ENCODE measurements around the gene EEF1G. TPM values are rescaled to one million over a fixed set of nuclear protein-coding genes. Genes with fewer than 3 reads are reported as not detected.

EEF1G gene
- total and polyA plus RNA-seq, 2 of the 13 experiments (the other 11 are each of a cell fraction or from before 2014, with no cell fraction given) = 1,787 to 2,144 TPM

GRCh38 chr11:62593434-62594044, 19.8 kb upstream of the EEF1G start:
- Histone ChIP-seq H3K27me3 (ENCODE audit: control insufficient read depth in 1 of 2, insufficient read depth in 2 of 2, low read length in 2 of 2) (no peaks in the 10 kb centered on the region; a peak in 1 of 5 replicates), H3K27ac (ENCODE audit: extremely low read length, insufficient read depth, low read length) (no peak overlapping the region), H4K20me1 (ENCODE audit: insufficient read depth, low read length) (no peaks in the 10 kb centered on the region), H2AFZ (ENCODE audit: low read length) (no peak overlapping the region), H3K4me2 (ENCODE audit: low read depth, low read length) (no peak overlapping the region), H3K4me3 (replicated peaks in 1 of 3; ENCODE audit: insufficient read depth in 1 of 3, low read depth in 2 of 3, low read length in 3 of 3) (no peak overlapping the region), H3K79me2 (ENCODE audit: insufficient read depth, low read length) (peaks cover 23% of the 10 kb centered on the region), H3K9ac (ENCODE audit: insufficient read depth, low read depth, low read length) (no peak overlapping the region), H3K9me3 (ENCODE audit: low read length) (no peaks in the 10 kb centered on the region), H3K4me1 (ENCODE audit: insufficient read depth, low read length) (peaks cover 37% of the 10 kb centered on the region), H3K36me3 (replicated peaks in 1 of 2; ENCODE audit: control insufficient read depth in 1 of 2, insufficient read depth in 2 of 2, low read length in 2 of 2) (peaks cover 29 to 39% of the 10 kb centered on the region in 2 experiments)
- peak; percentile 17; the same call in 1 of the 3 replicates for ATAC-seq
- DNase-seq (ENCODE audit: low spot score) = peak; percentile 59
- ChIA-PET CTCF (ENCODE audit: low intra/inter-chr PET ratio, low total read pairs) (interaction anchor here (3.1 kb wide), 1 partner anchor 18 kb away, joined by 14 read pairs; the partner anchor contains the start of genes EML3 and ROM1), POLR2A (interaction anchor here (1.0 to 4.4 kb wide), 12 partner anchors 8 to 247 kb away, joined by 3 to 160 read pairs (median 38); partner anchors contain the start of genes C11orf98, CSKMT, EEF1G and GANAB)
- WGBS (ENCODE audit: low lambda C conversion rate) = 40% methylated on average over 6 of the region's 13 CpGs
- in situ Hi-C loops (cut with HindIII; ENCODE audit: extremely low pct_ligation_motif_present, low pct_unique_long_range_greater_than_20kb) (no loop called here), intact Hi-C loops (cut with micrococcal nuclease; ENCODE audit: unreplicated experiment) (loop anchor here (5.0 kb wide), 1 partner anchor 59 kb away; the partner anchor contains the start of gene INTS5)
- no TSS peak for BruUV-seq (replicated peaks)
- FAIRE-seq = no peak
- TF ChIP-seq, protein P1, sequence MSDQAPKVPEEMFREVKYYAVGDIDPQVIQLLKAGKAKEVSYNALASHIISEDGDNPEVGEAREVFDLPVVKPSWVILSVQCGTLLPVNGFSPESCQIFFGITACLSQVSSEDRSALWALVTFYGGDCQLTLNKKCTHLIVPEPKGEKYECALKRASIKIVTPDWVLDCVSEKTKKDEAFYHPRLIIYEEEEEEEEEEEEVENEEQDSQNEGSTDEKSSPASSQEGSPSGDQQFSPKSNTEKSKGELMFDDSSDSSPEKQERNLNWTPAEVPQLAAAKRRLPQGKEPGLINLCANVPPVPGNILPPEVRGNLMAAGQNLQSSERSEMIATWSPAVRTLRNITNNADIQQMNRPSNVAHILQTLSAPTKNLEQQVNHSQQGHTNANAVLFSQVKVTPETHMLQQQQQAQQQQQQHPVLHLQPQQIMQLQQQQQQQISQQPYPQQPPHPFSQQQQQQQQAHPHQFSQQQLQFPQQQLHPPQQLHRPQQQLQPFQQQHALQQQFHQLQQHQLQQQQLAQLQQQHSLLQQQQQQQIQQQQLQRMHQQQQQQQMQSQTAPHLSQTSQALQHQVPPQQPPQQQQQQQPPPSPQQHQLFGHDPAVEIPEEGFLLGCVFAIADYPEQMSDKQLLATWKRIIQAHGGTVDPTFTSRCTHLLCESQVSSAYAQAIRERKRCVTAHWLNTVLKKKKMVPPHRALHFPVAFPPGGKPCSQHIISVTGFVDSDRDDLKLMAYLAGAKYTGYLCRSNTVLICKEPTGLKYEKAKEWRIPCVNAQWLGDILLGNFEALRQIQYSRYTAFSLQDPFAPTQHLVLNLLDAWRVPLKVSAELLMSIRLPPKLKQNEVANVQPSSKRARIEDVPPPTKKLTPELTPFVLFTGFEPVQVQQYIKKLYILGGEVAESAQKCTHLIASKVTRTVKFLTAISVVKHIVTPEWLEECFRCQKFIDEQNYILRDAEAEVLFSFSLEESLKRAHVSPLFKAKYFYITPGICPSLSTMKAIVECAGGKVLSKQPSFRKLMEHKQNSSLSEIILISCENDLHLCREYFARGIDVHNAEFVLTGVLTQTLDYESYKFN (CRISPR knock-in tag; conservative IDR thresholded peaks at IDR 0.05) = no peak
- TF ChIP-seq XRCC5 (optimal IDR thresholded peaks at IDR 0.05; ENCODE audit: low read length) (peak; percentile 42), HMGA1 (CRISPR knock-in tag; conservative IDR thresholded peaks at IDR 0.05) (no peak), ZBTB7A (CRISPR knock-in tag; IDR thresholded peaks at IDR 0.05) (no peak), PRPF4 (IDR thresholded peaks at IDR 0.05; ENCODE audit: low read depth, low read length, poor library complexity, severe bottlenecking) (peak; percentile 43), PAF1 (CRISPR knock-in tag; IDR thresholded peaks at IDR 0.05) (no peak), STAG1 (CRISPR knock-in tag; IDR thresholded peaks at IDR 0.05) (peak; percentile 64), ZNF574 (CRISPR knock-in tag; IDR thresholded peaks at IDR 0.05) (0 out of 2 replicates have a peak, but pooled peaks have one; percentile 19), YY1 (IDR thresholded peaks at IDR 0.05; ENCODE audit: insufficient read depth, insufficient replicate concordance, low read depth, low read length) (peak; percentile 27), HNF1B (CRISPR knock-in tag; IDR thresholded peaks at IDR 0.05) (0 out of 2 replicates have a peak, but pooled peaks have one; percentile 19), SMC3 (IDR thresholded peaks at IDR 0.05; ENCODE audit: low read length) (peak; percentile 77), ELF3 (CRISPR knock-in tag; IDR thresholded peaks at IDR 0.05) (0 out of 2 replicates have a peak, but pooled peaks have one; percentile 19)
- TF ChIP-seq, protein P2, sequence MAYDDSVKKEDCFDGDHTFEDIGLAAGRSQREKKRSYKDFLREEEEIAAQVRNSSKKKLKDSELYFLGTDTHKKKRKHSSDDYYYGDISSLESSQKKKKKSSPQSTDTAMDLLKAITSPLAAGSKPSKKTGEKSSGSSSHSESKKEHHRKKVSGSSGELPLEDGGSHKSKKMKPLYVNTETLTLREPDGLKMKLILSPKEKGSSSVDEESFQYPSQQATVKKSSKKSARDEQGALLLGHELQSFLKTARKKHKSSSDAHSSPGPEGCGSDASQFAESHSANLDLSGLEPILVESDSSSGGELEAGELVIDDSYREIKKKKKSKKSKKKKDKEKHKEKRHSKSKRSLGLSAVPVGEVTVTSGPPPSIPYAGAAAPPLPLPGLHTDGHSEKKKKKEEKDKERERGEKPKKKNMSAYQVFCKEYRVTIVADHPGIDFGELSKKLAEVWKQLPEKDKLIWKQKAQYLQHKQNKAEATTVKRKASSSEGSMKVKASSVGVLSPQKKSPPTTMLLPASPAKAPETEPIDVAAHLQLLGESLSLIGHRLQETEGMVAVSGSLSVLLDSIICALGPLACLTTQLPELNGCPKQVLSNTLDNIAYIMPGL (CRISPR knock-in tag; IDR thresholded peaks at IDR 0.05; ENCODE audit: borderline replicate concordance in 1 of 2, low read depth in 1 of 2) = peak in 1 of 2 experiments; percentile 41; a peak in 1 of 4 replicates

All from HepG2 (cell line).